ENCODE data around the gene DHRS13.
A peak's percentile ranks its signal among the peaks of the same experiment; 100 is the strongest.

DHRS13 gene

DNA sequence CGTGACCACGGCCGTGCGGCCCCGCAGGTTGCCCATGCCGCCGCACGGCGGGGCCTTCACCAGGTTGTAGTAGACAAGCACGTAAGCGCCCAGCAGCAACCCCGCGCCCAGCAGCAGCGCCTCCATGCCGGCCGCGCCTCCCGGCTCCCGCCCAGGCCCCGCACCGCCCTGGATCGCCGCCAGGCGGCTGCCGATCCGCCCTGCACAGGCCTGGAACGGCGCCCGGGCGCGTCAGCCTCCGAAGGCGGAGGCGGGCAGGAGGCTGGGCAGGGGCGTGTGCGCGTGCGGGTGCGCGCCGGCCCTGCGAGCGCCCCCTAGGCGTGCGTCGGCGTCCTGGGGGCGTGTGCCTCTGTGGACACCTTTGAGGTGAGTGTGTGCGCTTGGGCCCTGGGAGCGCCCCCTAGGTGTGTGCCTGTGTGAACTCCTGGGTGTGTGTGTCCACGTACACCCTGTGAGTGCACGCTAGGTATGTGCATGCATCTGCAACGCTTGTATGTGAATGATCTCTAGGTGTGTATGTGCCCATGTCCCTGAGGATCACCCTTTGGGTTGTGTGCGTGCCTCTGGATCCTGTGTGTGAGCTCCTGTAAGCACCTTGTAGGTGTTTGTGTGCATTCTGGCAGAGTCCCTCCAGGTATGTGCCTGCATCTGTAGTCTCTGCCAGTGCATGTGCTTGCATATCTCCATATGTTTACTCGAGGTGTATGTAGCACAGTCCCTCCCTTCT, at the start of gene DHRS13:
Gene DHRS13, minus strand, starts transcription at position 261 of the 727 bp plus-strand sequence. Its CDS starts 135 bp downstream, at position 126.
- H3K4me3 ChIP-seq (ENCODE audit: low read length in 2 of 2): peak within 1 kb of the TSS; percentile 52 to 78
- peak within 1 kb of the TSS; percentile 54 to 58 for H3K9ac ChIP-seq (ENCODE audit: low read length in 2 of 2)
- H3K4me1 ChIP-seq (ENCODE audit: control insufficient read depth, insufficient read depth, low read length): peaks cover 40% of the 10 kb centered on the region
- no peaks in the 10 kb centered on the region for H3K27me3 ChIP-seq (ENCODE audit: control insufficient read depth in 1 of 2, insufficient read depth in 2 of 2, low read length in 2 of 2)
- peaks cover 16 to 19% of the 10 kb centered on the region in 2 donors for H3K36me3 ChIP-seq (ENCODE audit: control insufficient read depth in 2 of 2, insufficient read depth in 2 of 2, low read length in 2 of 2)
- peak within 1 kb of the TSS; percentile 58 for H3K27ac ChIP-seq (ENCODE audit: low read length)
- no peaks in the 10 kb centered on the region for H3K9me3 ChIP-seq (ENCODE audit: control insufficient read depth in 2 of 2, low read length in 2 of 2)

- Histone ChIP-seq H3K9me3 (ENCODE audit: control insufficient read depth in 2 of 2, low read length in 2 of 2) (no peaks in the 10 kb centered on the region), H3K36me3 (ENCODE audit: control insufficient read depth in 2 of 2, insufficient read depth in 2 of 2, low read length in 2 of 2) (no peaks in the 10 kb centered on the region), H3K9ac (ENCODE audit: low read length in 2 of 2) (peak overlapping the region; percentile 93 to 99), H3K4me1 (ENCODE audit: control insufficient read depth, insufficient read depth, low read length) (peaks cover 28% of the 10 kb centered on the region), H3K27me3 (ENCODE audit: control insufficient read depth in 1 of 2, insufficient read depth in 2 of 2, low read length in 2 of 2) (no peaks in the 10 kb centered on the region), H3K27ac (ENCODE audit: low read length) (peak overlapping the region; percentile 100), H3K4me3 (ENCODE audit: low read length in 2 of 2) (peak overlapping the region; percentile 95 to 97)
Observed at GRCh38 chr17:28951991-28952975, 49.4 kb upstream of the DHRS13 start.

GRCh38 chr17:28951428-28951990, 48.6 kb upstream of the DHRS13 start, which contains the start of gene PHF12:
Gene PHF12 (minus strand): TSS chr17:28951518. CDS start chr17:28950960, 558 bp downstream.
- Histone ChIP-seq H3K27me3 (ENCODE audit: control insufficient read depth in 1 of 2, insufficient read depth in 2 of 2, low read length in 2 of 2) (no peaks in the 10 kb centered on the region), H3K36me3 (ENCODE audit: control insufficient read depth in 2 of 2, insufficient read depth in 2 of 2, low read length in 2 of 2) (no peaks in the 10 kb centered on the region), H3K4me1 (ENCODE audit: control insufficient read depth, insufficient read depth, low read length) (peaks cover 35% of the 10 kb centered on the region), H3K9ac (ENCODE audit: low read length in 2 of 2) (peak within 1 kb of the TSS; percentile 93 to 99), H3K9me3 (ENCODE audit: control insufficient read depth in 2 of 2, low read length in 2 of 2) (no peaks in the 10 kb centered on the region), H3K4me3 (ENCODE audit: low read length in 2 of 2) (peak within 1 kb of the TSS; percentile 95 to 97), H3K27ac (ENCODE audit: low read length) (peak within 1 kb of the TSS; percentile 100)

DNA sequence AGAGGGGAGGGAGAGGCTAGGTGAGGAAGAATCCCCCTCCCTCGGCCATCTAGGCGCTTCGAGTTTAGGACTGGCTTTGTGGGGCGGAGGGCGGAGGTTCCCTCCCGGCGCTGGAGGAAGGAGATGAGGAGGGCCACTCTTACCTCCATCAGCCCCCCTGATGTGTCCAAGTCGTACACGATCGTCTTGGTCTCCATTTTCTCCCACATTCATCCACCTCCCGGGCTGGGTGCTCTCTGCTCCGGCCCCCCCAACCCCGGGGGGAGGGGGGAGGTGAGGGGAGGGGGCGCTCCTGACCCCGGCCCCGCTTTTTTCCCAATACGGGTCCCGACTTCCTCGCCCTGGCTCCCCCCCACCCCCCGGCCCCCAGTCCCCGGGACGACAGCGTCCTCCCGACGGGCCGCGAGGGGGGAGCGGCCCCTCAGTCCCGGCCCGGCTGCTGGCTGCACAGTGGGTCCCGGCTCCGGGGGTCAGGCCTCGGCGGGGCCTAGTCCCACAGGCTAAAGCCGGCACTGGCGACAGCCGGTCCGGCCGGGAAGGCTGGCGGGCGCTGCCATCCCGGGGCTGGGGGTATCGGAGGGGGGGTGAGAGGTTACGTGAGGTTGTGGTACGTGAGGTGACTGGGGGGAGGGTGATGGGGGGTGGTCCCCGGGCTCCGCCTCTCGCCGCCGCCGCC, 48.0 kb upstream of the DHRS13 start:
- Histone ChIP-seq H3K4me3 (ENCODE audit: low read length in 2 of 2) (peak overlapping the region; percentile 92 to 95), H3K4me1 (ENCODE audit: control insufficient read depth, insufficient read depth, low read length) (peaks cover 39% of the 10 kb centered on the region), H3K27ac (ENCODE audit: low read length) (peak overlapping the region; percentile 91), H3K27me3 (ENCODE audit: control insufficient read depth in 1 of 2, insufficient read depth in 2 of 2, low read length in 2 of 2) (no peaks in the 10 kb centered on the region), H3K36me3 (ENCODE audit: control insufficient read depth in 2 of 2, insufficient read depth in 2 of 2, low read length in 2 of 2) (no peaks in the 10 kb centered on the region), H3K9me3 (ENCODE audit: control insufficient read depth in 2 of 2, low read length in 2 of 2) (no peaks in the 10 kb centered on the region), H3K9ac (ENCODE audit: low read length in 2 of 2) (peak overlapping the region; percentile 86 to 90)

GRCh38 chr17:28950017-28950751, 47.3 kb upstream of the DHRS13 start:
- peaks cover 43% of the 10 kb centered on the region for H3K4me1 ChIP-seq (ENCODE audit: control insufficient read depth, insufficient read depth, low read length)
- peak overlapping the region; percentile 86 to 90 for H3K9ac ChIP-seq (ENCODE audit: low read length in 2 of 2)
- no peaks in the 10 kb centered on the region for H3K36me3 ChIP-seq (ENCODE audit: control insufficient read depth in 2 of 2, insufficient read depth in 2 of 2, low read length in 2 of 2)
- H3K4me3 ChIP-seq (ENCODE audit: low read length in 2 of 2): peak overlapping the region; percentile 92 to 95
- H3K9me3 ChIP-seq (ENCODE audit: control insufficient read depth in 2 of 2, low read length in 2 of 2): no peaks in the 10 kb centered on the region
- H3K27ac ChIP-seq (ENCODE audit: low read length): peak overlapping the region; percentile 91
- no peaks in the 10 kb centered on the region for H3K27me3 ChIP-seq (ENCODE audit: control insufficient read depth in 1 of 2, insufficient read depth in 2 of 2, low read length in 2 of 2)

DNA sequence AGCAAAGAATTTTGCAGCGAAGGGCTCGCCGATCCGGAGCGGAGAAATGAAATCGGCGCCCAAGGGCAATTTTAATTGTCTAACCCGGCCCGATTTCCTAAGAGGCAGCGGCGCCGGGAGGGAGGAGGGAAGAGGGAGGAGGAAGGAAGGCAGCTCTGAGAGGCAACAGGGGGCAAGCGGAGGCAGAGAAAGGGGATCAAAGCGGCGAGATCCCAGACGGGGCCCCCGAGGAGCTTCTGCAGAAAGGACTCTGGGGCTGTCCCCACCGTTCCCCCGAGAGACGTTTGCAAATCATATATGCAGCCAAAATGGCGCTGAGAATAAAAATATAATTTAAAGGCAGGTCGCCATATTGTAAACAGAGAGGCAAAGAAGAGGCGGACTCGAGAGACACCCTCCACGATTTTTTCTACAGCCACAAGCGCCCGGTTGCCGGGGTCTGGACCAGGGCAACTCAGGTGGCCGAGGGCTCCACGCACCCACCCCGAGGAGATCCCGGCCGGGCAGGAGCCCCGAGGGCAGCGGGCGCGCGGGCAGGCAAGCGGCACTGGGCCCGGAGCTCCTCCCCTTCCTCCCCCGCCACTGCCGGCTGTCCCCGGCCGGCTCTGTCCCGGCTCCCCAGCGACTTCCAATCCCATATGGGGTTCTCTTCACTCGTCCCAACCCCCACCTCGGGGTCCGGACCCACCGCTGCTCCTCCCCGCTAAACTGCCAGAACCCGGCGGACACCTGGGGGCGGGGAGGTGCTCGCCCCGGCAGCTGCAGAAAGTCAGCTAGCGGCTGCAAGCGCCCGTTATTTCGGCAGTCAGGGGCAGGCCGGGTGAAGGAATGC, 46.5 kb upstream of the DHRS13 start:
- Histone ChIP-seq H3K4me3 (ENCODE audit: low read length in 2 of 2) (peak overlapping the region; percentile 92 to 95), H3K36me3 (ENCODE audit: control insufficient read depth in 2 of 2, insufficient read depth in 2 of 2, low read length in 2 of 2) (no peaks in the 10 kb centered on the region), H3K27me3 (ENCODE audit: control insufficient read depth in 1 of 2, insufficient read depth in 2 of 2, low read length in 2 of 2) (no peaks in the 10 kb centered on the region), H3K9ac (ENCODE audit: low read length in 2 of 2) (peak overlapping the region; percentile 86 to 90), H3K9me3 (ENCODE audit: control insufficient read depth in 2 of 2, low read length in 2 of 2) (no peaks in the 10 kb centered on the region), H3K4me1 (ENCODE audit: control insufficient read depth, insufficient read depth, low read length) (peaks cover 47% of the 10 kb centered on the region), H3K27ac (ENCODE audit: low read length) (peak overlapping the region; percentile 91)

DNA sequence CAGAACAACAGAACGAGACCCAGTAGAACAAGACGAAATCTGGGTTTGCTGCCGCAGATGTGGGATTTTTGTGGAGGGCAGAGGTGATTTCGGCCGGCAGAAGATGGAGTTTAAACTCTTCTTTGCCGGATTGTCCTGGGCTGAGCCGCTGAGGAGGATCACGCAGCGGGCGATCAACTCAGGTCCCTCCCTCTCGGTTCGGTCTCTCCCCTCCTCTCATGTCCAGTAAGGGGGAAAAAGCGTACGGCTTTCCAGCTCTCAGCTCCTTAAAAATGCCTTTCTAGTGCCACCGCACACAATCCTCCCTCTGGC, 46.0 kb upstream of the DHRS13 start:
- Histone ChIP-seq H3K4me3 (ENCODE audit: low read length in 2 of 2) (peak overlapping the region; percentile 92 to 95), H3K27me3 (ENCODE audit: control insufficient read depth in 1 of 2, insufficient read depth in 2 of 2, low read length in 2 of 2) (no peaks in the 10 kb centered on the region), H3K4me1 (ENCODE audit: control insufficient read depth, insufficient read depth, low read length) (peaks cover 47% of the 10 kb centered on the region), H3K36me3 (ENCODE audit: control insufficient read depth in 2 of 2, insufficient read depth in 2 of 2, low read length in 2 of 2) (no peaks in the 10 kb centered on the region), H3K9me3 (ENCODE audit: control insufficient read depth in 2 of 2, low read length in 2 of 2) (no peaks in the 10 kb centered on the region), H3K27ac (ENCODE audit: low read length) (peak overlapping the region; percentile 91), H3K9ac (ENCODE audit: low read length in 2 of 2) (peak overlapping the region; percentile 86 to 90)

DNA sequence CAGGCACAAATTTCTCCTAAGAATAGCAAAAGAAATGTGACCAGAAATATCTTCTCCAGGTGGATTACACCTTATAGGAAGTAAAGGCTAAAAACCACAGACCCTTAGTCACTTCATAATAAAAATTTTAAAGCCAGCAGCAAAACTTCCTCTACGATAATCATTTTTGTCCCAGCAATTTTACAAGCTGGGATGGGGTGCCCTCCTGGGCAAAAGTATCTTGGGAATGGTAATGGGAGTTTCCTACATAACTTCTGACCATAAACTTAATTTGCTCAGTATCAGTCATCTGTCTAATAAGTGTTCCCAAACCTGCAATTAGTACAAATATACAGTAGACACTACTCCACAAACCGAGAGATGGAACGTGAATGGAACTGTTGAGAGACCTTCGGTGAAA, 45.5 kb upstream of the DHRS13 start:
- Histone ChIP-seq H3K36me3 (ENCODE audit: control insufficient read depth in 2 of 2, insufficient read depth in 2 of 2, low read length in 2 of 2) (no peaks in the 10 kb centered on the region), H3K9ac (ENCODE audit: low read length in 2 of 2) (peak overlapping the region; percentile 86 to 90), H3K4me3 (ENCODE audit: low read length in 2 of 2) (peak overlapping the region; percentile 92 to 95), H3K27ac (ENCODE audit: low read length) (peak overlapping the region; percentile 91), H3K4me1 (ENCODE audit: control insufficient read depth, insufficient read depth, low read length) (peaks cover 44% of the 10 kb centered on the region), H3K9me3 (ENCODE audit: control insufficient read depth in 2 of 2, low read length in 2 of 2) (no peaks in the 10 kb centered on the region), H3K27me3 (ENCODE audit: control insufficient read depth in 1 of 2, insufficient read depth in 2 of 2, low read length in 2 of 2) (no peaks in the 10 kb centered on the region)

- Histone ChIP-seq H3K27ac (ENCODE audit: low read length) (no peak overlapping the region), H3K36me3 (ENCODE audit: control insufficient read depth in 2 of 2, insufficient read depth in 2 of 2, low read length in 2 of 2) (peaks cover 0 to 3% of the 10 kb centered on the region in 2 donors), H3K4me3 (ENCODE audit: low read length in 2 of 2) (no peak overlapping the region), H3K27me3 (ENCODE audit: control insufficient read depth in 1 of 2, insufficient read depth in 2 of 2, low read length in 2 of 2) (no peaks in the 10 kb centered on the region), H3K9me3 (ENCODE audit: control insufficient read depth in 2 of 2, low read length in 2 of 2) (no peaks in the 10 kb centered on the region), H3K9ac (ENCODE audit: low read length in 2 of 2) (no peak overlapping the region), H3K4me1 (ENCODE audit: control insufficient read depth, insufficient read depth, low read length) (peaks cover 37% of the 10 kb centered on the region)
Observed at GRCh38 chr17:28947639-28948038, 44.8 kb upstream of the DHRS13 start.

All from stomach smooth muscle (tissue), 2 donors.